HepG2 (cell line): Measurements from ENCODE around the gene ENTPD7. TPM values are rescaled to one million over a fixed set of nuclear protein-coding genes. Genes with fewer than 3 reads are reported as not detected.

ENCODE experiments used
- ATAC-seq: fragments of 200-7000 bp; cut with Tn5 transposase; 3 replicates; pipeline ENCODE4 v1.9.1; 2020; ENCODE audit warnings: mild to moderate bottlenecking, moderate library complexity
- BruUV-seq: library from RNA; stranded (reverse); fragments of 400-500 nt; replicated peaks from 2 replicates; lab custom pipeline; 2021; lab: Mats Ljungman, UMichigan
- CTCF ChIA-PET: fragments of 300-600 bp; formaldehyde crosslinking; extraction: SDS; loops from one replicate; lab custom pipeline; 2021; ENCODE audit warnings: low total read pairs, inconsistent platforms, low intra/inter-chr PET ratio; lab: Yijun Ruan, JAX
- POLR2A ChIA-PET: fragments of 350-600 bp; sonication (Branson Sonifier 250); formaldehyde crosslinking; loops from one replicate; lab custom pipeline; 2020; ENCODE audit warnings: antibody characterized with exemption, inconsistent platforms; lab: Yijun Ruan, JAX
- DNase-seq: peaks from one replicate; pipeline ENCODE4 v3.0.0-alpha.2; 2015; ENCODE audit warnings: low spot score
- FAIRE-seq: peaks from 3 replicates; lab custom pipeline; 2011; peaks lifted over from hg19 to GRCh38; lab: Jason Lieb, UNC
- H2AFZ ChIP-seq: one replicate; pipeline ENCODE4 v1.6.1; 2011; ENCODE audit warnings: low read length, inconsistent platforms
- H3K27ac ChIP-seq: fragments of 300-600 bp; 3 replicates; pipeline ENCODE4 v1.8.0; 2011; ENCODE audit warnings: mixed run types, mild to moderate bottlenecking, mixed read lengths, low read length, inconsistent platforms; ENCODE audit not compliant: insufficient read depth; ENCODE audit errors: extremely low read length
- H3K27me3 ChIP-seq, 2 experiments: fragments of 200-600 bp in 1 of 2; 2 replicates in 1 of 2; 3 replicates in 1 of 2; pipeline versions ENCODE4 v1.6.0 to v1.8.0; 2011; ENCODE audit warnings: low read length in 2 of 2, mild to moderate bottlenecking in 2 of 2, moderate library complexity in 2 of 2, inconsistent platforms in 1 of 2; ENCODE audit not compliant: insufficient read depth in 2 of 2, control insufficient read depth in 1 of 2
- H3K36me3 ChIP-seq, 2 experiments: fragments of 200-600 bp in 1 of 2; replicated peaks in 1 of 2; 2 replicates in 1 of 2; 3 replicates in 1 of 2; pipeline versions ENCODE4 v1.5.1 to v1.8.0; 2011; ENCODE audit warnings: low read length in 2 of 2, inconsistent platforms in 1 of 2; ENCODE audit not compliant: insufficient read depth in 2 of 2, control insufficient read depth in 1 of 2
- H3K4me1 ChIP-seq: 2 replicates; pipeline ENCODE4 v1.5.1; 2012; ENCODE audit warnings: low read length, inconsistent platforms; ENCODE audit not compliant: insufficient read depth
- H3K4me2 ChIP-seq: 2 replicates; pipeline ENCODE4 v1.6.0; 2011; ENCODE audit warnings: low read depth, low read length, inconsistent platforms
- H3K4me3 ChIP-seq, 3 experiments: fragments of 200-600 bp in 1 of 3; sonication (generic), shearing (Covaris generic) in 1 of 3; replicated peaks in 1 of 3; 2 replicates each; pipeline ENCODE4 v1.5.1; 2011 to 2016; ENCODE audit warnings: low read length in 3 of 3, inconsistent platforms in 2 of 3, low read depth in 2 of 3, mild to moderate bottlenecking in 2 of 3, control low read depth in 1 of 3, mixed read lengths in 1 of 3; ENCODE audit not compliant: insufficient read depth in 1 of 3
- H3K79me2 ChIP-seq: one replicate; pipeline ENCODE4 v1.6.1; 2011; ENCODE audit warnings: low read length, inconsistent platforms; ENCODE audit not compliant: insufficient read depth
- H3K9ac ChIP-seq: 2 replicates; pipeline ENCODE4 v1.6.0; 2011; ENCODE audit warnings: mild to moderate bottlenecking, low read depth, low read length, inconsistent platforms; ENCODE audit not compliant: insufficient read depth
- H3K9me3 ChIP-seq: 2 replicates; pipeline ENCODE4 v1.5.1; 2012; ENCODE audit warnings: mild to moderate bottlenecking, low read length
- H4K20me1 ChIP-seq: 2 replicates; pipeline ENCODE4 v1.6.0; 2011; ENCODE audit warnings: inconsistent platforms, mild to moderate bottlenecking, low read length, moderate library complexity; ENCODE audit not compliant: insufficient read depth
- AKAP8 ChIP-seq: sonication (generic); formaldehyde crosslinking; IDR thresholded peaks from 2 replicates; pipeline ENCODE4 v1.5.1; 2020; ENCODE audit warnings: mild to moderate bottlenecking, missing genetic modification reagents
- DNMT1 ChIP-seq: sonication (generic); formaldehyde crosslinking; IDR thresholded peaks from 2 replicates; pipeline ENCODE4 v1.5.1; 2020; ENCODE audit warnings: mild to moderate bottlenecking, missing genetic modification reagents
- KMT2A ChIP-seq: sonication (generic); formaldehyde crosslinking; IDR thresholded peaks from 2 replicates; pipeline ENCODE4 v1.4.0; 2020; ENCODE audit warnings: missing genetic modification reagents
- MTA3 ChIP-seq: sonication (generic); formaldehyde crosslinking; IDR thresholded peaks from 2 replicates; pipeline ENCODE4 v1.4.0; 2020; ENCODE audit warnings: missing genetic modification reagents
- NR2F6 ChIP-seq, 2 experiments: IDR thresholded peaks; 2 replicates each; pipeline ENCODE4 v1.6.1; 2016; ENCODE audit warnings: antibody characterized with exemption in 1 of 2, mild to moderate bottlenecking in 1 of 2
- RAD21 ChIP-seq: fragments of 450-650 bp; formaldehyde crosslinking; IDR thresholded peaks from 2 replicates; pipeline ENCODE4 v1.5.0; 2020; ENCODE audit warnings: mild to moderate bottlenecking
- SMC3 ChIP-seq: IDR thresholded peaks from 2 replicates; pipeline ENCODE4 v1.6.1; 2011; ENCODE audit warnings: low read length, improper control_type of control experiment
- STAG1 ChIP-seq: sonication (generic); formaldehyde crosslinking; IDR thresholded peaks from 2 replicates; pipeline ENCODE4 v1.4.0; 2020; ENCODE audit warnings: missing genetic modification reagents
- ZKSCAN1 ChIP-seq: fragments of 150-350 bp; IDR thresholded peaks from 2 replicates; pipeline ENCODE4 v1.6.1; 2014; ENCODE audit warnings: low read length
- ZKSCAN5 ChIP-seq: sonication (generic); formaldehyde crosslinking; IDR thresholded peaks from 2 replicates; pipeline ENCODE4 v1.5.1; 2020; ENCODE audit warnings: mild to moderate bottlenecking, missing genetic modification reagents
- ZMAT3 ChIP-seq: sonication (generic); formaldehyde crosslinking; conservative IDR thresholded peaks from 2 replicates; pipeline ENCODE4 v1.7.0; 2021; ENCODE audit warnings: missing genetic modification reagents
- ZNF160 ChIP-seq: sonication (generic); formaldehyde crosslinking; IDR thresholded peaks from 2 replicates; pipeline ENCODE4 v1.8.0; 2022; ENCODE audit warnings: mild to moderate bottlenecking, inconsistent platforms, missing genetic modification reagents
- ZNF234 ChIP-seq: sonication (generic); formaldehyde crosslinking; conservative IDR thresholded peaks from 2 replicates; pipeline ENCODE4 v1.5.1; 2020; ENCODE audit warnings: mild to moderate bottlenecking, missing genetic modification reagents
- ZNF577 ChIP-seq: sonication (generic); formaldehyde crosslinking; IDR thresholded peaks from 2 replicates; pipeline ENCODE4 v1.4.0; 2020; ENCODE audit warnings: mild to moderate bottlenecking, low read depth, missing genetic modification reagents, borderline replicate concordance
- ZNF839 ChIP-seq: sonication (generic); formaldehyde crosslinking; IDR thresholded peaks from 2 replicates; pipeline ENCODE4 v1.4.0; 2020; ENCODE audit warnings: missing genetic modification reagents, mild to moderate bottlenecking, borderline replicate concordance
- WGBS: methylation state at CpG from one replicate; pipeline ENCODE4 v1.1.6; 2017; ENCODE audit warnings: low lambda C conversion rate; 5-methylcytosine and 5-hydroxymethylcytosine counted together
- in situ Hi-C: cut with HindIII; loops from 2 replicates; pipeline ENCODE4 v1.10.0; 2017; ENCODE audit warnings: low pct_unique_long_range_greater_than_20kb; ENCODE audit not compliant: extremely low pct_ligation_motif_present
- intact Hi-C: fragments of 100-400 bp; cut with micrococcal nuclease; formaldehyde crosslinking; loops from one replicate; pipeline ENCODE4 v1.10.0; 2022; ENCODE audit not compliant: unreplicated experiment
- polyA plus RNA-seq, 8 experiments: library from polyadenylated mRNA; depleted of rRNA in 3 of 8; stranded (reverse) in 7 of 8; unstranded in 1 of 8; fragments of >200 nt; fragmentation: Illumina TruSeq in 4 of 8; extraction: Trizol in 4 of 8; gene quantifications; 2 replicates each; pipeline versions ENCODE4 v1.2.1 to v1.2.3, GENCODE V29; 2011 to 2016; ENCODE audit warnings: low read depth in 4 of 8, missing spikeins in 1 of 8, mixed read lengths in 1 of 8; ENCODE audit not compliant: insufficient read depth in 1 of 8
- total RNA-seq, 5 experiments: library from RNA; depleted of rRNA; stranded (reverse); fragments of >200 nt; fragmentation: Illumina TruSeq; extraction: Trizol; gene quantifications; 2 replicates each; pipeline ENCODE4 v1.2.3, GENCODE V29; 2016; ENCODE audit warnings: low read depth in 1 of 5
- TF ChIP-seq, protein P1 (sequence below): sonication (generic); formaldehyde crosslinking; IDR thresholded peaks from 2 replicates; pipeline ENCODE4 v1.4.0; 2020; ENCODE audit warnings: missing genetic modification reagents
- TF ChIP-seq, protein P2 (sequence below): sonication (generic); formaldehyde crosslinking; IDR thresholded peaks from 2 replicates; pipeline ENCODE4 v1.5.0; 2020; ENCODE audit warnings: mild to moderate bottlenecking, missing genetic modification reagents, moderate library complexity
- TF ChIP-seq, protein P3 (sequence below): IDR thresholded peaks from 2 replicates; pipeline ENCODE4 v1.6.1; 2016; ENCODE audit warnings: low read depth, control low read depth

The ENTPD7 gene
- total and polyA plus RNA-seq, 2 of the 13 experiments (the other 11 are each of a cell fraction or from before 2014, with no cell fraction given), result 7.6 to 36.5 TPM

DNA sequence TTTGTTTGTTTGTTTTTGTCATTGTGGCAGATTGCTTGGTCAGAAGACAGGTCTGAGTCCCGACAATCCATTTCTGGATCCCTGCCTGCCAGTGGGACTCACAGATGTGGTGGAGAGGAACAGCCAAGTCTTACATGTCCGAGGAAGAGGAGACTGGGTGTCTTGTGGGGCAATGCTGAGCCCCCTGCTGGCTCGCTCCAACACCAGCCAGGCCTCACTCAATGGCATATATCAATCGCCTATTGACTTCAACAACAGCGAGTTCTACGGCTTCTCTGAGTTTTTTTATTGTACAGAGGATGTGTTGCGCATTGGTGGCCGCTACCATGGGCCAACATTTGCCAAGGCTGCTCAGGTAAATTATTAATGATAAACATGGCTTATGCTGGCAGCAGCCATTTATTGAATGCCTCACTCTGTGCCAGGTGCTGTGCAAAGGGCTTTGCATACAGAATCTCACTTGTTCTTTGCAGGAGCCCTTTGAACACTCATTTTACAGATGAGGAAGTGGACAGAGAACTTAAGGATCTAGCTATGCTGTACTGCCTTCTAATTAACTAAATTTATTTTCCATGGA, 39.3 kb downstream of the ENTPD7 start:
- no peak overlapping the region for H3K9ac ChIP-seq
- WGBS, result 96% methylated on average over 8 of the region's 8 CpGs
- TF ChIP-seq DNMT1 (CRISPR knock-in tag) (no peak), STAG1 (peak; percentile 47), AKAP8 (no peak), ZNF839 (no peak), NR2F6 (IDR thresholded peaks at IDR 0.05) (no peak), NR2F6 (CRISPR knock-in tag; IDR thresholded peaks at IDR 0.05) (no peak), MTA3 (no peak), ZKSCAN5 (CRISPR knock-in tag) (no peak), ZNF160 (no peak), ZMAT3 (no peak), ZNF234 (no peak), ZKSCAN1 (no peak), ZNF577 (no peak), SMC3 (peak; percentile 22; the same call in 1 of the 2 replicates), KMT2A (CRISPR knock-in tag) (no peak), RAD21 (CRISPR knock-in tag) (no peak; the same call in 1 of the 2 replicates)
- TF ChIP-seq, protein P1, sequence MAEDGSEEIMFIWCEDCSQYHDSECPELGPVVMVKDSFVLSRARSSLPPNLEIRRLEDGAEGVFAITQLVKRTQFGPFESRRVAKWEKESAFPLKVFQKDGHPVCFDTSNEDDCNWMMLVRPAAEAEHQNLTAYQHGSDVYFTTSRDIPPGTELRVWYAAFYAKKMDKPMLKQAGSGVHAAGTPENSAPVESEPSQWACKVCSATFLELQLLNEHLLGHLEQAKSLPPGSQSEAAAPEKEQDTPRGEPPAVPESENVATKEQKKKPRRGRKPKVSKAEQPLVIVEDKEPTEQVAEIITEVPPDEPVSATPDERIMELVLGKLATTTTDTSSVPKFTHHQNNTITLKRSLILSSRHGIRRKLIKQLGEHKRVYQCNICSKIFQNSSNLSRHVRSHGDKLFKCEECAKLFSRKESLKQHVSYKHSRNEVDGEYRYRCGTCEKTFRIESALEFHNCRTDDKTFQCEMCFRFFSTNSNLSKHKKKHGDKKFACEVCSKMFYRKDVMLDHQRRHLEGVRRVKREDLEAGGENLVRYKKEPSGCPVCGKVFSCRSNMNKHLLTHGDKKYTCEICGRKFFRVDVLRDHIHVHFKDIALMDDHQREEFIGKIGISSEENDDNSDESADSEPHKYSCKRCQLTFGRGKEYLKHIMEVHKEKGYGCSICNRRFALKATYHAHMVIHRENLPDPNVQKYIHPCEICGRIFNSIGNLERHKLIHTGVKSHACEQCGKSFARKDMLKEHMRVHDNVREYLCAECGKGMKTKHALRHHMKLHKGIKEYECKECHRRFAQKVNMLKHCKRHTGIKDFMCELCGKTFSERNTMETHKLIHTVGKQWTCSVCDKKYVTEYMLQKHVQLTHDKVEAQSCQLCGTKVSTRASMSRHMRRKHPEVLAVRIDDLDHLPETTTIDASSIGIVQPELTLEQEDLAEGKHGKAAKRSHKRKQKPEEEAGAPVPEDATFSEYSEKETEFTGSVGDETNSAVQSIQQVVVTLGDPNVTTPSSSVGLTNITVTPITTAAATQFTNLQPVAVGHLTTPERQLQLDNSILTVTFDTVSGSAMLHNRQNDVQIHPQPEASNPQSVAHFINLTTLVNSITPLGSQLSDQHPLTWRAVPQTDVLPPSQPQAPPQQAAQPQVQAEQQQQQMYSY, result no peak
- TF ChIP-seq, protein P2, sequence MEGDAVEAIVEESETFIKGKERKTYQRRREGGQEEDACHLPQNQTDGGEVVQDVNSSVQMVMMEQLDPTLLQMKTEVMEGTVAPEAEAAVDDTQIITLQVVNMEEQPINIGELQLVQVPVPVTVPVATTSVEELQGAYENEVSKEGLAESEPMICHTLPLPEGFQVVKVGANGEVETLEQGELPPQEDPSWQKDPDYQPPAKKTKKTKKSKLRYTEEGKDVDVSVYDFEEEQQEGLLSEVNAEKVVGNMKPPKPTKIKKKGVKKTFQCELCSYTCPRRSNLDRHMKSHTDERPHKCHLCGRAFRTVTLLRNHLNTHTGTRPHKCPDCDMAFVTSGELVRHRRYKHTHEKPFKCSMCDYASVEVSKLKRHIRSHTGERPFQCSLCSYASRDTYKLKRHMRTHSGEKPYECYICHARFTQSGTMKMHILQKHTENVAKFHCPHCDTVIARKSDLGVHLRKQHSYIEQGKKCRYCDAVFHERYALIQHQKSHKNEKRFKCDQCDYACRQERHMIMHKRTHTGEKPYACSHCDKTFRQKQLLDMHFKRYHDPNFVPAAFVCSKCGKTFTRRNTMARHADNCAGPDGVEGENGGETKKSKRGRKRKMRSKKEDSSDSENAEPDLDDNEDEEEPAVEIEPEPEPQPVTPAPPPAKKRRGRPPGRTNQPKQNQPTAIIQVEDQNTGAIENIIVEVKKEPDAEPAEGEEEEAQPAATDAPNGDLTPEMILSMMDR (CRISPR knock-in tag), result peak; percentile 51
- TF ChIP-seq, protein P3, sequence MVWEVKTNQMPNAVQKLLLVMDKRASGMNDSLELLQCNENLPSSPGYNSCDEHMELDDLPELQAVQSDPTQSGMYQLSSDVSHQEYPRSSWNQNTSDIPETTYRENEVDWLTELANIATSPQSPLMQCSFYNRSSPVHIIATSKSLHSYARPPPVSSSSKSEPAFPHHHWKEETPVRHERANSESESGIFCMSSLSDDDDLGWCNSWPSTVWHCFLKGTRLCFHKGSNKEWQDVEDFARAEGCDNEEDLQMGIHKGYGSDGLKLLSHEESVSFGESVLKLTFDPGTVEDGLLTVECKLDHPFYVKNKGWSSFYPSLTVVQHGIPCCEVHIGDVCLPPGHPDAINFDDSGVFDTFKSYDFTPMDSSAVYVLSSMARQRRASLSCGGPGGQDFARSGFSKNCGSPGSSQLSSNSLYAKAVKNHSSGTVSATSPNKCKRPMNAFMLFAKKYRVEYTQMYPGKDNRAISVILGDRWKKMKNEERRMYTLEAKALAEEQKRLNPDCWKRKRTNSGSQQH (CRISPR knock-in tag), result no peak
- ChIA-PET CTCF (interaction anchor here (0.7 to 1.6 kb wide), 2 partner anchors 68 to 263 kb away, joined by 3 to 8 read pairs; no protein-coding TSS in a partner anchor), POLR2A (no interaction called here)
- peak; percentile 75 for ATAC-seq
- H2AFZ ChIP-seq, result no peak overlapping the region
- no peaks in the 10 kb centered on the region for H3K9me3 ChIP-seq
- H3K4me1 ChIP-seq, result no peaks in the 10 kb centered on the region
- H4K20me1 ChIP-seq, result no peaks in the 10 kb centered on the region
- H3K4me2 ChIP-seq, result no peak overlapping the region
- BruUV-seq, result no TSS peak
- DNase-seq, result no peak
- no peak for FAIRE-seq
- no peak overlapping the region for H3K4me3 ChIP-seq
- H3K27ac ChIP-seq, result no peak overlapping the region
- no peaks in the 10 kb centered on the region for H3K27me3 ChIP-seq
- intact Hi-C loops (loop anchor here (1.0 kb wide), 1 partner anchor 68 kb away; no protein-coding TSS in a partner anchor), in situ Hi-C loops (no loop called here)
- H3K36me3 ChIP-seq, result peaks cover 25 to 69% of the 10 kb centered on the region in 2 experiments
- no peaks in the 10 kb centered on the region for H3K79me2 ChIP-seq
